GM12878 (cell line): ENCODE results near the gene CHMP6. TPM values are rescaled to one million over a fixed set of nuclear protein-coding genes. Genes with fewer than 3 reads are reported as not detected.

Source experiments
- ATAC-seq: fragments of 200-7000 bp; cut with Tn5 transposase; 3 replicates; pipeline ENCODE4 v1.9.1; 2020; ENCODE audit warnings: mild to moderate bottlenecking, moderate library complexity
- BruUV-seq: library from RNA; stranded (reverse); fragments of 400-500 nt; replicated peaks from 2 replicates; lab custom pipeline; 2021; lab: Mats Ljungman, UMichigan
- CTCF ChIA-PET: fragments of 300-600 bp; sonication (Branson Sonifier 250); formaldehyde crosslinking; extraction: SDS; loops from one replicate; lab custom pipeline; 2021; ENCODE audit warnings: inconsistent platforms; lab: Yijun Ruan, JAX
- POLR2A ChIA-PET: fragments of 350-600 bp; formaldehyde crosslinking; extraction: SDS; loops from one replicate; lab custom pipeline; 2021; ENCODE audit warnings: inconsistent platforms; lab: Charles Lee
- RAD21 ChIA-PET: fragments of 300-600 bp; sonication (Branson Sonifier 250); formaldehyde crosslinking; loops from one replicate; lab custom pipeline; 2023; ENCODE audit warnings: antibody characterized with exemption; ENCODE audit not compliant: unreplicated experiment; lab: Charles Lee
- SMC1A ChIA-PET: fragments of 300-600 bp; sonication (Branson Sonifier 250); formaldehyde crosslinking; loops from one replicate; lab custom pipeline; 2023; ENCODE audit not compliant: unreplicated experiment, uncharacterized antibody; lab: Charles Lee
- DNase-seq: peaks from one replicate; pipeline ENCODE4 v3.0.0-alpha.2; 2011; ENCODE audit warnings: low read depth, low spot score
- FAIRE-seq: peaks from 3 replicates; lab custom pipeline; 2011; peaks lifted over from hg19 to GRCh38; lab: Jason Lieb, UNC
- H2AFZ ChIP-seq: 2 replicates; pipeline ENCODE4 v1.6.0; 2011; ENCODE audit warnings: low read depth, low read length, control low read depth; ENCODE audit not compliant: control insufficient read depth
- H3K27ac ChIP-seq: 2 replicates; pipeline ENCODE4 v1.5.1; 2011; ENCODE audit warnings: control low read depth; ENCODE audit not compliant: control insufficient read depth, insufficient read depth
- H3K27me3 ChIP-seq, 2 experiments: replicated peaks in 1 of 2; 2 replicates each; pipeline versions ENCODE4 v1.6.0 to v1.6.1; 2011; ENCODE audit warnings: low read length in 1 of 2; ENCODE audit not compliant: control insufficient read depth in 2 of 2, insufficient read depth in 2 of 2
- H3K36me3 ChIP-seq, 2 experiments: 2 replicates each; pipeline ENCODE4 v1.5.1; 2011; ENCODE audit warnings: low read length in 1 of 2; ENCODE audit not compliant: control insufficient read depth in 2 of 2, insufficient read depth in 2 of 2
- H3K4me1 ChIP-seq: 2 replicates; pipeline ENCODE4 v1.6.1; 2011; ENCODE audit warnings: mild to moderate bottlenecking, low read length, moderate library complexity, mixed read lengths; ENCODE audit not compliant: control insufficient read depth, insufficient read depth
- H3K4me2 ChIP-seq: 2 replicates; pipeline ENCODE4 v1.6.0; 2011; ENCODE audit warnings: control low read depth; ENCODE audit not compliant: control insufficient read depth, insufficient read depth
- H3K4me3 ChIP-seq: fragments of 200-600 bp; sonication (generic); 2 replicates; pipeline ENCODE4 v1.5.1; 2016
- H3K79me2 ChIP-seq: 2 replicates; pipeline ENCODE4 v1.6.0; 2011; ENCODE audit warnings: low read length; ENCODE audit not compliant: control insufficient read depth, insufficient read depth
- H3K9ac ChIP-seq: 2 replicates; pipeline ENCODE4 v1.8.0; 2011; ENCODE audit warnings: low read length, control low read depth, mixed read lengths; ENCODE audit not compliant: control insufficient read depth, insufficient read depth
- H3K9me3 ChIP-seq: replicated peaks from 3 replicates; pipeline ENCODE4 v1.5.1; 2011; ENCODE audit warnings: mild to moderate bottlenecking, low read length; ENCODE audit not compliant: control insufficient read depth, insufficient read depth
- H4K20me1 ChIP-seq: 2 replicates; pipeline ENCODE4 v1.6.0; 2011; ENCODE audit not compliant: control insufficient read depth, insufficient read depth
- BCL11A ChIP-seq: IDR thresholded peaks from 2 replicates; pipeline ENCODE4 v1.6.1; 2011; ENCODE audit warnings: low read depth, low read length
- CBX5 ChIP-seq: sonication (generic); IDR thresholded peaks from 2 replicates; pipeline ENCODE4 v1.6.1; 2016; ENCODE audit warnings: low read depth, moderate library complexity, mild to moderate bottlenecking, inconsistent platforms
- CHD1 ChIP-seq: IDR thresholded peaks from 2 replicates; pipeline ENCODE4 v1.6.1; 2012; ENCODE audit warnings: low read depth, low read length, improper control_type of control experiment
- DPF2 ChIP-seq: fragments of 450-650 bp; IDR thresholded peaks from 2 replicates; pipeline ENCODE4 v1.6.1; 2017; ENCODE audit warnings: mild to moderate bottlenecking
- FOS ChIP-seq: IDR thresholded peaks from 3 replicates; pipeline ENCODE4 v1.6.1; 2011; ENCODE audit warnings: borderline replicate concordance; ENCODE audit not compliant: insufficient read length; ENCODE audit errors: extremely low read depth
- HDAC2 ChIP-seq: fragments of 200-600 bp; sonication (generic); IDR thresholded peaks from 2 replicates; pipeline ENCODE4 v1.6.1; 2017
- NR2F1 ChIP-seq: fragments of 450-650 bp; conservative IDR thresholded peaks from 2 replicates; pipeline ENCODE4 v1.6.1; 2017; ENCODE audit warnings: mild to moderate bottlenecking
- PAX8 ChIP-seq: fragments of 450-650 bp; IDR thresholded peaks from 2 replicates; pipeline ENCODE4 v1.6.1; 2017; ENCODE audit warnings: mild to moderate bottlenecking, moderate library complexity
- WGBS: methylation state at CpG from one replicate; pipeline ENCODE4 v1.1.6; 2016; ENCODE audit warnings: low lambda C conversion rate; ENCODE audit not compliant: insufficient replicate concordance, insufficient coverage; ENCODE audit errors: missing lambda C conversion rate; 5-methylcytosine and 5-hydroxymethylcytosine counted together
- in situ Hi-C: fragments of 300-500 bp; cut with MboI; formaldehyde crosslinking; loops from 9 replicates; pipeline ENCODE4 v1.14.3; 2018; ENCODE audit warnings: mixed read lengths
- intact Hi-C: fragments of 100-400 bp; cut with micrococcal nuclease; formaldehyde crosslinking; loops from one replicate; pipeline ENCODE4 v1.14.2; 2022; ENCODE audit not compliant: unreplicated experiment
- polyA plus RNA-seq, 11 experiments: library from polyadenylated mRNA; depleted of rRNA in 4 of 11; unstranded in 6 of 11; stranded (reverse) in 5 of 11; fragments of >200 nt; fragmentation: Nextera tagmentation in 4 of 11; fragmentation: Illumina TruSeq in 1 of 11; extraction: Ambion mirVana in 4 of 11; extraction: Trizol in 1 of 11; gene quantifications; 1 replicate in 1 of 11; 2 replicates in 10 of 11; pipeline versions ENCODE4 v1.2.1 to v1.2.3, GENCODE V29; 2011 to 2016; ENCODE audit warnings: inconsistent platforms in 2 of 11, missing spikeins in 2 of 11, low read depth in 1 of 11
- total RNA-seq, 4 experiments: library from RNA; depleted of rRNA in 3 of 4; stranded (reverse); fragments of >200 nt in 3 of 4; fragmentation: Illumina TruSeq in 1 of 4; extraction: Trizol in 1 of 4; gene quantifications; 2 replicates each; pipeline versions ENCODE4 v1.2.1 to v1.2.3, GENCODE V29; 2013 to 2021
- TF ChIP-seq, protein P1 (sequence below): fragments of 450-650 bp; IDR thresholded peaks from 2 replicates; pipeline ENCODE4 v1.6.1; 2018; ENCODE audit warnings: mild to moderate bottlenecking, low read depth, moderate library complexity; ENCODE audit not compliant: partially characterized antibody
- TF ChIP-seq, protein P2 (sequence below): IDR thresholded peaks from 2 replicates; pipeline ENCODE4 v1.6.1; 2011; ENCODE audit warnings: mild to moderate bottlenecking, low read depth, low read length, moderate library complexity; ENCODE audit not compliant: insufficient replicate concordance

Gene CHMP6
- total and polyA plus RNA-seq, 10 of the 15 experiments (the other 5 are each of a cell fraction or from before 2014, with no cell fraction given): 0.21 to 37.9 (median 14.7) TPM

DNA sequence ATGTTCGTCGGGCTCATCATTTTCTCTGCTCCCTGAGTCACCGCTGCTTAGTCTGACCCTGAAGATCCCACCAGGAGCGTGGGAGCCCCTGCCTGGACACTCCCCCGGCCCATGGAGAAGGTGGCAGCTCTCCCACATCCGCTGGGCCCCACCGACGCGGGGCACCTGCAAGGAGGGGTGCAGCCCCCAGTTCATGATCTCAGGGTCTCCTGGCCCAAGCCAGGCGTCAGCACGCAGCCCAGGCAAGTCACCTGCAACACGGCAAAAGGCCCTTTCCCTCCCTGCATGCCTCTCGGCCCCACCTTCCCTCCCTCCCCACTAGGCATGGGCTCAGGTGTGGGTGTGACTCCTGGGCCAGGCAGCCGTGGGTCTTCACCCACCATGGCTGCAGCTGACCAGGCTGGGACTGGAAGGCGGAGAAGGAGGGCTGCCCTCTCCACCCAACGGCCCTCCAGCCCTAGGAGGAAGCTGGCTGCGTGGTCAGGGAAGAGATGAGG is 9.7 kb upstream of the CHMP6 start:
- Histone ChIP-seq H3K27ac (no peak overlapping the region), H2AFZ (no peak overlapping the region), H3K4me2 (no peak overlapping the region), H3K9me3 (no peaks in the 10 kb centered on the region), H4K20me1 (no peaks in the 10 kb centered on the region), H3K36me3 (no peaks in the 10 kb centered on the region), H3K4me1 (no peaks in the 10 kb centered on the region), H3K27me3 (peaks cover 0 to 3% of the 10 kb centered on the region in 2 experiments; a peak in 1 of 4 replicates), H3K9ac (no peak overlapping the region)
- DNase-seq (no peak), FAIRE-seq (no peak), ATAC-seq (no peak)
- POLR2A ChIA-PET: no interaction called here
- BruUV-seq: no TSS peak
- in situ Hi-C loops: loop anchor here (5.0 kb wide), 1 partner anchor 555 kb away; no protein-coding TSS in a partner anchor
- TF ChIP-seq DPF2: no peak
- TF ChIP-seq HDAC2: no peak
- TF ChIP-seq FOS: no peak
- TF ChIP-seq NR2F1: no peak
- TF ChIP-seq, protein P1, sequence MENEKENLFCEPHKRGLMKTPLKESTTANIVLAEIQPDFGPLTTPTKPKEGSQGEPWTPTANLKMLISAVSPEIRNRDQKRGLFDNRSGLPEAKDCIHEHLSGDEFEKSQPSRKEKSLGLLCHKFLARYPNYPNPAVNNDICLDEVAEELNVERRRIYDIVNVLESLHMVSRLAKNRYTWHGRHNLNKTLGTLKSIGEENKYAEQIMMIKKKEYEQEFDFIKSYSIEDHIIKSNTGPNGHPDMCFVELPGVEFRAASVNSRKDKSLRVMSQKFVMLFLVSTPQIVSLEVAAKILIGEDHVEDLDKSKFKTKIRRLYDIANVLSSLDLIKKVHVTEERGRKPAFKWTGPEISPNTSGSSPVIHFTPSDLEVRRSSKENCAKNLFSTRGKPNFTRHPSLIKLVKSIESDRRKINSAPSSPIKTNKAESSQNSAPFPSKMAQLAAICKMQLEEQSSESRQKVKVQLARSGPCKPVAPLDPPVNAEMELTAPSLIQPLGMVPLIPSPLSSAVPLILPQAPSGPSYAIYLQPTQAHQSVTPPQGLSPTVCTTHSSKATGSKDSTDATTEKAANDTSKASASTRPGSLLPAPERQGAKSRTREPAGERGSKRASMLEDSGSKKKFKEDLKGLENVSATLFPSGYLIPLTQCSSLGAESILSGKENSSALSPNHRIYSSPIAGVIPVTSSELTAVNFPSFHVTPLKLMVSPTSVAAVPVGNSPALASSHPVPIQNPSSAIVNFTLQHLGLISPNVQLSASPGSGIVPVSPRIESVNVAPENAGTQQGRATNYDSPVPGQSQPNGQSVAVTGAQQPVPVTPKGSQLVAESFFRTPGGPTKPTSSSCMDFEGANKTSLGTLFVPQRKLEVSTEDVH: no peak
- no peak for TF ChIP-seq CBX5
- TF ChIP-seq BCL11A: no peak
- TF ChIP-seq CHD1: no peak
- TF ChIP-seq, protein P2, sequence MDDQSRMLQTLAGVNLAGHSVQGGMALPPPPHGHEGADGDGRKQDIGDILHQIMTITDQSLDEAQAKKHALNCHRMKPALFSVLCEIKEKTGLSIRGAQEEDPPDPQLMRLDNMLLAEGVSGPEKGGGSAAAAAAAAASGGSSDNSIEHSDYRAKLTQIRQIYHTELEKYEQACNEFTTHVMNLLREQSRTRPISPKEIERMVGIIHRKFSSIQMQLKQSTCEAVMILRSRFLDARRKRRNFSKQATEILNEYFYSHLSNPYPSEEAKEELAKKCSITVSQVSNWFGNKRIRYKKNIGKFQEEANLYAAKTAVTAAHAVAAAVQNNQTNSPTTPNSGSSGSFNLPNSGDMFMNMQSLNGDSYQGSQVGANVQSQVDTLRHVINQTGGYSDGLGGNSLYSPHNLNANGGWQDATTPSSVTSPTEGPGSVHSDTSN: no peak
- TF ChIP-seq PAX8: no peak
- TF ChIP-seq, all 136 proteins: peak for 0
- Histone ChIP-seq H3K79me2 (no peaks in the 10 kb centered on the region), H3K4me3 (no peak overlapping the region)
- ChIA-PET RAD21 (interaction anchor here (1.0 kb wide), 1 partner anchor 555 kb away, joined by 3 read pairs; no protein-coding TSS in a partner anchor), CTCF (interaction anchor here (0.9 to 2.1 kb wide), 3 partner anchors 10 to 554 kb away, joined by 3 to 6 read pairs (median 6); no protein-coding TSS in a partner anchor), SMC1A (no interaction called here)
- intact Hi-C loops: loop anchor here (2.0 to 5.0 kb wide), 2 partner anchors 405 to 555 kb away; no protein-coding TSS in a partner anchor
- WGBS: 32% methylated on average over 17 of the region's 17 CpGs
